RWPE1 (cell line): ENCODE results near the gene TRIM65.

Experiments
- CTCF ChIA-PET: fragments of 350-600 bp; sonication (Branson Sonifier 250); formaldehyde crosslinking; extraction: SDS; loops from one replicate; lab custom pipeline; 2021; lab: Yijun Ruan, JAX
- POLR2A ChIA-PET: fragments of 400-600 bp; formaldehyde crosslinking; extraction: SDS; loops from one replicate; lab custom pipeline; 2020; ENCODE audit warnings: antibody characterized with exemption; ENCODE audit not compliant: low non-redundant PET; lab: Yijun Ruan, JAX
- DNase-seq: peaks from one replicate; pipeline ENCODE4 v3.0.0; 2012; ENCODE audit warnings: low spot score
- H3K27ac ChIP-seq: fragments of 450-650 bp; 2 replicates; pipeline ENCODE4 v1.5.1; 2017
- CTCF ChIP-seq: fragments of 450-650 bp; conservative IDR thresholded peaks from 2 replicates; pipeline ENCODE4 v1.5.1; 2017; ENCODE audit warnings: low read depth, mild to moderate bottlenecking

Gene TRIM65, protein sequence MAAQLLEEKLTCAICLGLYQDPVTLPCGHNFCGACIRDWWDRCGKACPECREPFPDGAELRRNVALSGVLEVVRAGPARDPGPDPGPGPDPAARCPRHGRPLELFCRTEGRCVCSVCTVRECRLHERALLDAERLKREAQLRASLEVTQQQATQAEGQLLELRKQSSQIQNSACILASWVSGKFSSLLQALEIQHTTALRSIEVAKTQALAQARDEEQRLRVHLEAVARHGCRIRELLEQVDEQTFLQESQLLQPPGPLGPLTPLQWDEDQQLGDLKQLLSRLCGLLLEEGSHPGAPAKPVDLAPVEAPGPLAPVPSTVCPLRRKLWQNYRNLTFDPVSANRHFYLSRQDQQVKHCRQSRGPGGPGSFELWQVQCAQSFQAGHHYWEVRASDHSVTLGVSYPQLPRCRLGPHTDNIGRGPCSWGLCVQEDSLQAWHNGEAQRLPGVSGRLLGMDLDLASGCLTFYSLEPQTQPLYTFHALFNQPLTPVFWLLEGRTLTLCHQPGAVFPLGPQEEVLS

GRCh38 chr17:75896415-75897159 is at the start of gene TRIM65:
Gene TRIM65, minus strand, starts transcription at chr17:75896951. Its CDS starts 14 bp downstream, at chr17:75896937.
- H3K27ac ChIP-seq, result peak within 1 kb of the TSS; percentile 91
- peak; percentile 78 for TF ChIP-seq CTCF
- ChIA-PET POLR2A (interaction anchor here (0.5 to 1.3 kb wide), 2 partner anchors 10 to 13 kb away, joined by 9 to 11 read pairs; no protein-coding TSS in a partner anchor), CTCF (interaction anchor here (0.6 to 1.8 kb wide), 11 partner anchors 9 to 566 kb away, joined by 3 to 14 read pairs (median 4); partner anchors contain the start of genes MRPL38, TRIM47 and WBP2)
- peak; percentile 67 for DNase-seq

DNA sequence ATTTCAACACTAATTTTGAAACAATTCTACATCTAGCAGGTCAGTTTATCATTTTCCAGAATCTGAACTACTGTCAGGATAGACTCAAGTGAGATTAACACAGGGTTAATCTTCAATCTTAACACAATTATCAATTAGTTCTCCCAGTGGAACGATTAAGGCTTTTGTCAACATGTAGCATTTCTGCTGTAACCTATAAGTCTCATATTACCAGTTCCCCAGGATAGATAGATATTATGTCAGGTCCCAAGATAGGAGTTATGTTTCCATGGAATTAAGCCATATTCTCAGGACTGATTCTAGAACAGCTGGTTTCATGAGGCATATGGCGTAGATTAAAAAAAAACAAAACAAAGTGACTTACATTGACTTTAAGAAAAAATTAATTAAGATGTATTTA is 48.5 kb upstream of the TRIM65 start:
- H3K27ac ChIP-seq, result no peak overlapping the region
- no peak for TF ChIP-seq CTCF
- CTCF ChIA-PET, result interaction anchor here (0.7 kb wide), 1 partner anchor 470 kb away, joined by 3 read pairs; no protein-coding TSS in a partner anchor
- DNase-seq, result no peak
- POLR2A ChIA-PET, result no interaction called here

DNA sequence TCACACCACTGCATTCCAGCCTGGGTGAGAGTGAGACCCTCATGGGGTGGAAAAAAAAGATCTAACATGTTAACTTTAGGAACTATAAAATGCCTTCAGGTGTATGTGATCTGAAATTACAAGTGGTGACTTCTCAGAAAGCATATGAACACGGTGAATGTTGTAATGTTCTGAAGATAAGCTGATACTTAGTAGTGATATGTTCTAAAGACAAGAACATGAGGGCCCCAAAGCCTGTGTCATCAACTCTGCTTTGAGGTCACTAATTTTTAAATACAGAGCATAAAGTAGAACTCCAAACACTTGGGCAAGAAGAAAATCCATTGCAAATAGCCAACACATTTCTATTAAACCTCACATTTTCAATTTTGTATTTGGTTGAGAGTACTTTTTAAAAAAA is 46.7 kb upstream of the TRIM65 start:
- no peak overlapping the region for H3K27ac ChIP-seq
- TF ChIP-seq CTCF, result no peak
- DNase-seq, result no peak
- POLR2A ChIA-PET, result no interaction called here
- CTCF ChIA-PET, result interaction anchor here (0.5 kb wide), 1 partner anchor 15 kb away, joined by 3 read pairs; no protein-coding TSS in a partner anchor

- H3K27ac ChIP-seq, result no peak overlapping the region
- no peak for DNase-seq
- ChIA-PET CTCF (no interaction called here), POLR2A (no interaction called here)
- TF ChIP-seq CTCF, result no peak
Measured at GRCh38 chr17:75942473-75942872, 45.7 kb upstream of the TRIM65 start.

DNA sequence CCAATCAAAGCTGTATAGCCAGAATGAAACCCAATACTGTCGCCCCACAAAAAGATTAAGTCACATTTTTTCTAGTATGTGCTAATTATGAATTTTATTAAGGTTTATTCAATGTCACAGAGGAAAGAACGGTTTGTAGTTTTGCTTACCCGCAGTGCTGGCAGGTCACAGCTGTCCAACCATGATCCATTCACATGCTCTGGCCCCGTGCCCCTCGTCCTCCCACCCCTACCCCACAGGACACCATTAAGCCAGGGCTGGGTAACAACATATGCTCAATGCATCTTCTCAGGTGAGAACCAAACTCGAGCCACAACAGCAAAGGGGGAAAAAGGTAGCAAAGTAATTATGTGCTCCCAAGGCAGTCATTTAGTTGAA is 44.7 kb upstream of the TRIM65 start:
- no peak for DNase-seq
- no peak for TF ChIP-seq CTCF
- CTCF ChIA-PET, result interaction anchor here (0.6 to 1.2 kb wide), 3 partner anchors 14 to 194 kb away, joined by 3 to 4 read pairs (median 4); no protein-coding TSS in a partner anchor
- POLR2A ChIA-PET, result interaction anchor here (1.4 kb wide), 1 partner anchor 15 kb away, joined by 4 read pairs; no protein-coding TSS in a partner anchor
- peak overlapping the region; percentile 73 for H3K27ac ChIP-seq
